ENCODE measurements around the gene LRBA. TPM values are rescaled to one million over a fixed set of nuclear protein-coding genes. Genes with fewer than 3 reads are reported as not detected.

The LRBA gene
- total RNA-seq, 1 experiment from 2014 or later: 25.9 TPM

DNA sequence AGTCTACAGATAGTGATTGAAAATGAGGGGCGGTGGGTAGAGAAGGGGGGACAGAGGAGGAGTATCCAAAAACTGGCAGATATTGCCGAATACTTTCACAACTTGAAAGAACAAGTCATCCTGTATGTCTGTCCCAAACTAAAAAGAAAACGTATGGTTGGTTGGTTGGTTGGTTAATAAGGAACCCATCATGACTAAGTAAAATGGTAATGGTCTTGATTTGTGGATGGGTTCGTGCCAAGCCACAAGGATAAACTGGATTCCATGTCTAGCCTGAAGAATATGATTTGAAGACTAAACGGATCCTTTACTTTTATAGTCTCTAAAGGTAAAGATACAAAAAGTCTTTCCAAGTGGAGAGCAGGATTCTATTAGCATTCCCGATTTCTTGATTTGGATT is 728.4 kb downstream of the LRBA start:
- no peak for DNase-seq (ENCODE audit: low spot score)

DNA sequence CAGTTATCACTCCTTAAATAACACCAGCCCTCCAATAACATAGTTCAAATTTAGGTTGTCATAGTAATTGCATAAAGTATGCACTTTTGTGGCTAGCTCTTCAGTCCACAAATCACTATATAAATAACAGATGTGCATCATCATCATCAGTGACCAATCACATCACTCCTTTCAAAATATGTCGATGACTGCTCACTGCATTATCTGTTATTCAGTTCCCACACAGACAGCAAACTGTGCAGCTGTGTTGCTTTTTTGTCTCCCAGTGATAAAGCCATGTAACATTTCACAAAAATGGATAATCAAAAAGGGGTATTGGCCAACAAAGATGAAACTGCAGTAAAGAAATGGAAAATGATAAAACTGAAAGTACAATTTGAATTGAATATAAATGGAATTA is 731.4 kb downstream of the LRBA start:
- DNase-seq (ENCODE audit: low spot score): peak; percentile 81

DNA sequence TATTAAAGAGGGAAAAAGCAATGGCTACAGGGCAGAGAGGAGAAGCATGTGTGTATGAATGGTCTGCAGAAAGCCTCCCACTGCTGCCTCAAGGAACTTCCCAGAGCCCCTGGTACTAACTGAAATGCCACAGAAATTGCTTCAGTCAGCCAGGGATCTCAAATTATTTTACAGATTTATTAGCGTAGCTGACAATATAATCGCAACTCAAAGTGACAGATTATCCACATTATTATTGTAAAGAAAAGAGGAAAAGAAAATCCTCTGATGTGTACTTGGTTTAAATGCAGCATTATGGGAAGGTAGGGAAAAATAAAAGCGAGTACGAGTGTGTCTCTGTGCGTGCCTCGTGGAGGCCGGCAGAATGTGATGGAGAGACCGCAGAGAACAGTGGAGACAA is 734.1 kb downstream of the LRBA start:
- no peak for DNase-seq (ENCODE audit: low spot score)

DNA sequence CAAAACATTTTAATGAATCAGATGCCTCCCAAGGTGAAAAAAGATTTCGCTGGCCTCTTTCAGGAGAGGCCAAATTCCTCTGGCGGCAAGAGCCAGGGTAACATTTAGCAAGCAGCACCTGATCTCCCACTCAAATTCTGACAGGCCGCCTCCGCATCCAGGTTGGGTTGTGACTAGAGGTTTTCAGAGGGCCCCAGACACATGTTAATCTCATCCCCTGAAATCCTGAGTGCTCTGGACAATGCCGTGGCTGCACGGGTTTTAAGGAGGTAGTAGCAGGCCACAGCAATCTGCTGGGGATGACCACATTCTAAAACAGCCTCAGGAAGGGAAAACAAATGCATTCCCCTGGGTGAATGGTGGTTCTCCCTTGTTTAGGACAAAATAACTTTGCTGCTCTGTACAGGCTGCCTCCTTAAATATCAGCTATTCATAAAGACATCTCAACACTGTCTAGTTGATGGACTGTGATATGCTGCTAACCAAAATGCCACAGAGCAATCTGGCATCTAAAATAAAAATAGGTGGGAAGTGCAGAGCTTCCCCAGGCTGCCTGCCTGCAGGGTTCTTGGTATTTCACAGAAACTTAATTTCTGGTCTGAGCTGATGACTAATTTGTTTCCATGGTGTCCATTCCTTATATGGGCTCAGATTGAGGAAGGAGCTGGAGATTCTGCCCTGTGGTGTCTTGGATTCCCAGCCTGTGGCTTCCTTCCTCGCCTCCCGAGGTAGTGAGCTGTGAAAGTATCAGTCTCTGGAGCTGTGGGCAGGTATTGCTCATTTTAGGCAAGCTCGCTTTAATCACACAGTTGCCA is 734.8 kb downstream of the LRBA start:
- DNase-seq (ENCODE audit: low spot score): peak; percentile 82

DNA sequence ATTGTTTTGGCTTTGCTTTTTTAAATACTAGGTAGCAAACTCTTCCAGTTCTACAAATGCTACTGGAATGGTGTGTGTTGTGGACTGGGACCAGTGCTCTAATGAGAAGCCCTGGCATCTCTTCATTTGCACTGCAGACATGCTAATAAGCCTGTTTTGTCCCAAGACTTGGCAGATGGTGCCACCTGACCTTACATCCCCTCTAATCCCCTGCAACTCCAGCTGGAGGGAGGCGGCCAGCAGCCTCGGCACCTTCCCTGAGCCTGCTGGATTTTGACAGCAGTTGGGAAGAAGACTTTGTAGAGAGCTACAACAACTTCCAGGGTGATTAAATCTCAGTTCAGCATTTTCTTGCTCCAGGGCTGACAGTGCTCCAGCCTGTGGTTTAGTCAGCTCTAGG is 736.9 kb downstream of the LRBA start:
- DNase-seq (ENCODE audit: low spot score): no peak

DNA sequence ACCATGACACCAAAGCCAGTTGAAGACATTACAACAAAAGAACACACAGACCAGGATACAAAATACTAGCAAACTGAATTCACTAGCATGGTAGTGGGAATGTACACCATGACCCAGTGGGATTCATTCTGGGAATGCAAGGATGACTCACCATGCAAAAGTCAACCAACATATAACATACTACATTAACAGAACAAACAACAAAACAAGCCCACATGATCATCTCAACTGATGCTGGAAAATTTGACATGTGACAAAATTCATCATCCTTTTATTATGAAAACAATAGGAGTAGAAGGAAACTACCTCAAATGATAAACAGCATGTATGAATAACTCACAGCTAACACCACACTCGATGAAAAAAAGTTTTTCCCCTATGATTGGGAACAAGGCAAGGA is 746.6 kb downstream of the LRBA start:
- DNase-seq (ENCODE audit: low spot score): no peak

DNA sequence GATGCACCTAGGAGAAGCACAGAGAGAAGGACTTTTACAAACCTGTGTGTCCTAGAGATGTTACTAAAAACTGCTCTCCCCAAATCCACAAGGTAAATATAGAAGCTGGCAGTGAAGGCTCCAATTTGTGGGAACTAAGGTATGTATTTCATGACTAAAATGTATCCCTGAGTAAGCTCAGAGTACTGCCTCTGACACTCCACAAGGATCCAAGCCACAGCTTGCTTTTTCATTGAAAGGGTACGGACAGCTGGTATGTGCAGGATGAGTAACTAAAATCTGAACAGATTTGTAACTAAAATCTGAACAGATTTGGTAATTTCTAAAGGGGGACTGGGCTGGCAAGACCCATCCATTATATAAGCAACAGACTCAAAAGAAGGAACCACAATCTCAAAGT is 749.3 kb downstream of the LRBA start:
- DNase-seq (ENCODE audit: low spot score): no peak

DNA sequence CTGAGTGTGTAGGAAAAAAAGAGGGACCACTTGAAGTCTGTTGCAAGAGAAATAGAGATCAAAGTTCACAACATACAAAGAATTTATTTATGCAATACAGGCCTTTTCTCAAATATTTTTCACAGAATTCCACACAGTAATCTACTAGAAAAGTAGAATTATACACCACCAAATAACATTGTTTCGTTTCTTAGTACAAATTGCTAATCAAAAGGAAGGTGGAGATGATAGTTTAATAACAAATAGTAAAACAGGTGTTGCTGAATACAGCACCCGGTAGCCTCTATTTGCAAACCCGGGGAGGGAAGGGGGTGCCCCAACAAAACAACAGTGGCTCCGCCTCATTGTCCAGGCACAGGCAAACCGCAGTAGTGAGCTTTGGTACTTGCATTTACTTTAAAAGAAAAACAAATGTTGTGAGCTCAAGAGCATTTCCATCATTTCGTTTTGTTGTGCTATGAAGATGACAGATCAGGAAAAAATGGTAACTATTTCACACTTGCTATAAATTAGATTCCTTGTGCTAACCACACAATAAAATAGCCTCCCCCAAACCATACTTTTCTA is 750.4 kb downstream of the LRBA start:
- DNase-seq (ENCODE audit: low spot score): no peak

DNA sequence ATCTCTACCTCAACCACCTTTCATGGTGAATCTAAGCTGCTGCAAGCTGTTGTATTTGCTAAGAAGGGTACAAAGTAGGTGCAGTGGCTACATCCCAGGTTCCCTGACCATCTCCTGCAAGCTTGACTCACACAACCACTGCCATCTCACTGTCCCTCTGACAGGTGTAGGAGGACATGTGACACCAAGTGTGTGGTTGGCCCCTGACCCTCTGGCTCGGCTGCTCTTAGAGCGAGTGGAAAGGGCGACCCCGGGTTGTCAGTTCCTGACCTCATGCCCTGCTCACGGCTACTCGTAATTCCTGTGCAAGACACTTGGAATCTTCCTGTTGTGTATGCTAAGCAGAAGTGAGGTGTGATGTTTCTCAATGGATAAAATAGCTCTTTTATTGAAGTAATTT is 752.5 kb downstream of the LRBA start:
- DNase-seq (ENCODE audit: low spot score): no peak

DNA sequence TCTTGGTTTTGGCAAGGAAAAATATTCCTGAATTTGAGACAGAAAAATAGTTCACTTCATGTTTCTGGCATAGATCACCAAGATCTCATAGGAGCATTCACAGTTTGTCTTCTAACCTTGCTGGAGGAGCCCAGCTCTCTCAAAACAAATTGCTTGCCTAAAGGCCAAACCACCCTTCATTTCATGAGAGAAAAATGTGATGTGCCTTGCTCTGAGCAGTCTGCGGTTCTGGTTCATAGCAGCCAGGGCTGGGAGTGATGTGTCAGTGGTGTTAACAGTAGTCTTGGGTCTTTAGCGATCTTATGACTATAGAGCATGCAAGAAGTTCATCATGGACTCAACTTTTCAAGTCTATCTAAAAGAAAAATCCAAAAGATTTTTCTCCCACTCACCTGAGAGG is 753.5 kb downstream of the LRBA start:
- DNase-seq (ENCODE audit: low spot score): no peak

DNA sequence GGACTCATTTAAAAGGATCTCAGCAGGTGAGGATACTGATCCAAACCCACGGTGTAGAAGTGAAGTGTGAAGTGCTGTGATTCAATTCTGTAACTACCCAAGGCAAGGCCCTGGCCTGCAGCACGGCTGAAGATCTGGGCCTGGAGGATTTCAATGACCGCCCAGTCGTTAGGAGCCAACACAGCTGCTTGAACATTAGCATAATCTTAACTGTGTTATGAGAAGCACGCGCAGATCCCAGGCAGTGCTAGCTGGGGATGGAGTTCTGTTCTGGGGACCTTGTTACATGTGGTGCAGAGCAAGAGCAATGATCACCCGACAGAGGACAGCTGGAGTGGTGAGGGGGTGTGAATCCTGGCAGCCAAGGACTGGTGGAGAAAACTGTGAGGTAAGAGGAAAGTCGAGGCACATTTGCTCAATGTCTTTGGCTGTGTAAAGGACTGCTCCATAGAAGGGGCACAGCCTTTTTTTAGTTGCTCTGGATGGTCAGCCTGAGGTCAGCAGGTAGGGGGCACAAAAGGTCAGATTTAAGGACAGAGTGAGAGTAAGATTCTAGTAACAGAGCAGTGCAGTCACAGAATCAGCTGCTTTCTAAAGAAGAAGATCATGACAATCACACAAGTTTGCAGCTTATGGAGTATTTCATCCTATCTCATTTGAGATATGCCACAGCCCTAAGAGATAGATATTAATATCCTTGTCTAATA is 755.1 kb downstream of the LRBA start:
- DNase-seq (ENCODE audit: low spot score): no peak

DNA sequence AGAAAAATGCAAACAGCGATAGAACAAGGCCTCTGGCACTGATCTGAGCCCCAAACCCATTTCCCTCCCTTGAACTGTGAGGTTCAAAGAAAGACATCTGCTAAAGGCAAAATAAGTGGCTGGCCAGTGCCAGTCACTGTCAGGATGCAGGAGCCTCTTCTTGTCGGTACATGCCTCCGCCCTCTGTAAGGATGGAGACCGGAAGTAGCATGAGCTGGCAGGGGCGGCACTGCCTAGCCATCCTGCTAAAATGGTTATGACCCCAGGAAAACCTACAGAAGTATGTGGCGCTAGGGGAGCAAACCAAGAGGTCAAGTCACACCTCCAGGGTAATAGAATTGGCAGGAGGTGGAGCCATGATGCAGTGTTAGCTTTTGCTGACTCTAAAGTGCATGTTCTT is 756.5 kb downstream of the LRBA start:
- no peak for DNase-seq (ENCODE audit: low spot score)

DNA sequence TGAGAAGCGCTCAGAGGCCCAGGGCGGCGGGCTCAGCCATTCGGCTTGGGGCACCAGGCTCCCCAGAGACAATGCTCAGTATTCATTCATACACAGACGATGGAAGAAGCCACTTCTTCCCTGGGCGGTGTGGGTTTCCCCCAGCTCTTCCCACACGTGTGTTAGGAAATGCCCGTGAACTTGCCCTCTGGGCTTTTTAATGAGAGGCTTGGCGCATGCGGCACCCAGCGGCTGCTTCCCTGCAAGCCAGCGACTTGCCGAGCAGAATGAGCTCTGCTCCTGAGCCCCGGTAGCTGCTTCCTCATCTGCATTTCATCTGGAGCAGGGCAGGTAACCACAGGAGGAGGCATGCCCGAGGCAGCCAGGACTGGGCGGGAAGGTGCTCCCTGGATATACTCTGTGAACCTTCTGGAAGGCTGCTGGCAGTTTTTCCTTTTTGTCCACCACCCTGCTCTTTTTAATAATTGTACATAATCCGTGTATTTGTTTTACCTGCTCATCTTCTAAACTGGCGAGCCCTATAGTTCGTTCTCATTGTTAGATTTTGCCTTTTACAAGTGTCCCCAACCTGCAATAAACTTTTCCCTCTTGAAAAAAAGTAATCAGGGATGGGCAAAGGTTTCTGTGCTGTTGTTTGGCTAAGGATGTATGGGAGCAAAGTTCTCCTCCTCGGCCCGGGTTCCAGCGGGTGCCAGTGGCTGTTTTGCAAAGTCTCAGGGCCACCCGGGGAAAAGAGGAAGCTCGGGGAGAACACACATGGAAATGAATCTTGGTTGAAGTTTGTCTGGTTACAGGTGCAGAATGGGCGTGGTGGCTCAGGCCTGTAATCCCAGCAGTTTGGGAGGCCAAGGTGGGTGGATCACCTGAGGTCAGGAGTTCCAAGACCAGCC is 758.0 kb downstream of the LRBA start:
- DNase-seq (ENCODE audit: low spot score): no peak

DNA sequence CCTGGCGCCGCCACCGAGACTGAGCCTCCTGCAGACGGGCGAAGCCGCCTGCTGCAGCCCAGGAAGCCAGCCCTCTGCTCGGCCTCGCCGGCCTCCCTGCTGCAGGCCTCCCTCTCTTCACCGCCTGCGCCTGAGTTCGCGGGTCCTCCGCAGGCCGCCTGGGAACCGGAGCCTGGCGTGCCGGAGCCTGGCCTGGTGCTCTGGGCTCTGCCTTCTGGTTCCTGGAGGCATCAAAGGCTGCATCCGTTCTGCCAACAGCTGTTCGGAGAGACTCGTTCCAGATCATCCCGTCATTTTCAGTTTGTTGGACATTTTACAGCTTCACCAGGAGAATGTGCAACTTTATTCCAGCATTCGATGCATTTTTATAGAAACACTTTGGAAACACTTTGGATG is 758.9 kb downstream of the LRBA start:
- DNase-seq (ENCODE audit: low spot score): no peak

DNA sequence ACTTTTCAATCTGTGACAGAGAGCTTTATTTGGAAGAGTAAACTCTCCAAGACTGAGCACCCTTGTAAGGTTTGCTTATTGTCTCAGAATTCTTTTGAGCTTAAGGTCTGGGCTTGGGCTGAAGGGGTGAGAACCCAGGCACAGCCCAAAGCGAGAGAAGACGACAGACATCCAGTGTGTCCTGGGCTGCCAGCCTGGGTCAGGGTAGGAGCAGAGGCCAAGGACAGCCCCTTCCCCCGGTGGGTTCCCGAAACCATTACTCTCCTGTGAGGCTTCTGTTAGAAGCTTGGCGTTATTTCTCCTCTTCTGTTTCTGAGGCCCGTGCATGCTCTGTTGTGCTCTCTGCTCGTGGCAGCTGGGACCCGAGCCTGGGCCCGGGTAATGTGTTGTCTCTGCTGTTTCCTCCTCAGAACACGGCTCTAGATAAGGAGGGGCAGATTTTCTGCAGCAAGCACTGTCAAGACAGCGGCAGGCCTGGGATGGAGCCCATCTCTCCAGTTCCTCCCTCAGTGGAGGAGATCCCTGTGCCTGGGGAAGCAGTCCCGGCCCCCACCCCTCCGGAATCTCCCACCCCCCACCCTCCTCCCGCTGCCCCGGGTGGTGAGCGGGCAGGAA is 759.4 kb downstream of the LRBA start:
- no peak for DNase-seq (ENCODE audit: low spot score)

DNA sequence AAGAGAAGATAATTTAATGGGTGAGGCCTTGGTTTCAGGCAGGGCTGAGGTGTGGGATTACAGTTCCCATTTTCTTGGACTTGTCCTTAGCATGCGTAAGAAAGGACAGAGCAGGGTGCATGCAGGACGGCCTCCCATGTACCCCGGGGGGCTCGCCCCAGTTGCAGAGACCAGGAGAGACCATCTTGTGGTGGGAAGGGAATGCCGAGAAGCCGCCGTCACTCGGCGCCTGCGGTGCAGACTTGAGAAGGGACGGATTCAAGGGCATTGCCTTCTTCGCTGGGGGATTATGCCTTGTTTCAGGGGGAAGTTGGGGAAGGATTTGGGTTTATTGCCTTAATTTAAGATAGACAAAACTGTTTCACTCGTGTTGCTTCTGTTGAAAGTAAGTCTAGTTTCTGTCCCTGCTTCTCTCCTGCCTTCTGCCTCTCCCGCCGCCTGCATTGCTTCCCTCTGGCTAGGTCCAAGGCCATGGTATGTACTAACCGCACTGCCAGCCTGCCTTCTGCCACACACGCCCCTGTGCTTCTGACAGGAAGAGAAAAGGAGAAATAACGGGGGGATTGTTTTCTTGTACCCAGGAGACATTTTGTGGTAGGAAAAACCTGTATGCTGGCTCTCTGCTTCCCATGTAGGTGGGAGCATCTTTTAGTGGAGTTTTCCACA is 761.0 kb downstream of the LRBA start:
- no peak for DNase-seq (ENCODE audit: low spot score)

DNA sequence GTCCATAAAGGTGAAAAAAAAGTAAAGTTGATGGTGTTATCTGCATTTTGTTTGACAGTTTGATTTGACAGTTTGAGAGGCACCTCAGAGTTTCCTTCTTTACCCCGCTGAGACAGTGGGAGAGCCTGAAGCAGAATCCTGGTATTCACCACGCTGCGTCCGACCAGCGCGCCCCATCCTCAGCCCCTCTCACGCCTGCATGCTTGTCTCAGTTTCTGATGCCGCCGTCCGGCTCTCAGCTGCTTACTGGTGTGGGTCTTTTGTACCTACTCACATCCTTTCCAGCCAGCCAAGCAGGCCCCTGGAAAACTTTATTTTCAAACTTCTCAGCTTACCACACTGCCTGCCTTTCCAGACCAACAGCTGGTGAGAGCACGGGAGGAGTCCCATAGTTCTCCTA is 761.7 kb downstream of the LRBA start:
- DNase-seq (ENCODE audit: low spot score): no peak

DNA sequence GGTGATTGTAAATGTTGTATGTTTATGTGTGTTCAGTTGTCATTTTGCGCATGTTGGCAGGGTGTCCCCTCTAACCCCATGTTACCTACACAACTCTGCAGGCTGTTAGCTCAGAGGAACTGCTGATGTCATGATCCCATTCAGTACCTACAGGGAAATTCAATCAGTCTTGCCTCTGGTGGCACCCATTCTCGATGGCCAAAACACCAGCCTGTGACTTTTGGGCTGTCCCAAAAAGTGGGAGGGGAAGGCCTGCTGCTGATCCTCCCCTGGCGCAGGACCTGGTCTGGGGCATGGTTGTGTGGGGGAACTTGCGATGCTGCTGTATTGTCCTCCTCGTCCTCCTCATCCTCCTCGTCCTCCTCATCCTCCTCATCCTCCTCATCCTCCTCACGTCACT is 762.3 kb downstream of the LRBA start:
- DNase-seq (ENCODE audit: low spot score): no peak

DNA sequence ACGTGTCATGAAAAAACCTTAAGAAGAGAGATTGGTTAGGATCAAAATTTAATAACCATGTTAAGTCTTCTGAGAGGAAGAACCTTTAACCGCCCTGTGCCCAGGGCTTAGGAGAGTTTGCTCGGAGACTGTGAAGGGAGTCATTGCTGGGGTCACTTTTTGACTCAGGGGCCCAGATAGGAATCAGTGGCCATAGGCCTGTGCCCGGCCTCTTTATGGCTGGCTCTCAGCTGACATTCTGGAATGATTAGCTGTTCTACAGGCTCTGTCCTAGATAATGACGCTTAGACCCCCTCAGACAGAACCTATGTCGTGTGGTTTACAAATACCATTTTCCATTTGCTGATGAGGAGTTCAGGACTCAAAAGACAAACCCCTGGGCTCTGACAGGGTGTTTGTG is 762.8 kb downstream of the LRBA start:
- DNase-seq (ENCODE audit: low spot score): no peak

DNA sequence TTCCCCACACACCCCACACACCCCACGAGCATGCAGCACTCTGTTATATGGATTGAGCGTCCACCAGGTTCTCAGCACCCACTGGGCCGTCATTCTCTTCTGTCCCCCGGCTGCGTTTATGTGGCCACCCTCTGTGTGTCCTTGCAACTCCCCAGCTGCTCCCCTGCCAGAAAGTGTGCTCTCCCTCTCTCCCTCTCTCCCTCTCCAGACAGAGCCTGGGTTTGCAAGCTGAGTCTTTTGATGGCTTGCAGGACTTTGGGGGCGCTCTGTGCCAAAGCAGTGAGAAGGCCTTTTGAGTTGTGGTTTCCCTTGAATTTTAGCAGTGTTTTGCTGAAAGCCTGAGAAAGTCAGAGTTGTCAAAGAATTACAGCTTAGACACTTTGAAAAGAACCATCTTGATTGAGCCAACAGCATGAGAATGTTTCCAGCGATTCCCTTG is 763.3 kb downstream of the LRBA start:
- no peak for DNase-seq (ENCODE audit: low spot score)

DNA sequence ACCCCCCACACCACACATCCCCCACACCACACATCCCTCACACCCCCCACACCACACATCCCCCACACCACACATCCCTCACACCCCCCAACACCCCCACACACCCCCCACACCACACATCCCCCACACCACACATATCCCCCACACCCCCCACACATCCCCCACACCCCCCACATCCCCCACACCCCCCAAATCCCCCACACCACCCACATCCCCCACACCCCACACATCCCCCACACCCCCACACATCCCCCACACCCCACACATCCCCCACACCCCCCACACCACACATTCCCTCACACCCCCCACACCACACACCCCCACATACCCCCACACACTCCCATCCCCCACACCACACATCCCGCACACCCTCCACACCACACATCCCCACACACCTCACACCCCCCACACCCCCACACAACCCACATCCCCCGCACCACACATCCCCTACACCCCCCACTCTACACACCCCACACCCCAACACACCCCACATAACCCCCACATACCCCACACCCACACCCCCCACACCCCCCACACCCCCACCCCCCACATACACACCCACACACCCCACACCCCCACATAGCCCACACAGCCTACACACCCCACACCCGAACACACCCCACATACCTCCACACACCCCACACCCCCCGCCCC is 764.0 kb downstream of the LRBA start:
- no peak for DNase-seq (ENCODE audit: low spot score)

Data from A172 (cell line).